ENCODE results near the gene ATOH7.
"Not testable (repeated sequence)": the region's sequence is repeated elsewhere in the genome, so short reads cannot be mapped to it uniquely, and the experiment has no call there.

GRCh38 chr10:68277814-68278213 lies 45.9 kb upstream of the ATOH7 start:
- TF ChIP-seq CTCF (IDR thresholded peaks at IDR 0.05); EZH2 (IDR thresholded peaks at IDR 0.05; ENCODE audit: borderline replicate concordance, insufficient read depth, low read depth, low read length, poor library complexity, severe bottlenecking): not testable (repeated sequence)
